Common myeloid progenitor, CD34-positive (primary cell): Measurements from ENCODE around the gene ABHD16B.

Experiments used
- CTCF ChIA-PET: fragments of 350-600 bp; sonication (Branson Sonifier 250); formaldehyde crosslinking; loops from one replicate; lab custom pipeline; 2021; ENCODE audit warnings: antibody characterized with exemption; lab: Charles Lee
- POLR2A ChIA-PET: fragments of 350-600 bp; sonication (Branson Sonifier 250); formaldehyde crosslinking; loops from one replicate; lab custom pipeline; 2021; ENCODE audit warnings: antibody characterized with exemption; lab: Charles Lee
- DNase-seq, 3 donors: peaks; one replicate each; pipeline versions ENCODE4 v3.0.0 to v3.0.0-alpha.2; 2013
- H3K27ac ChIP-seq, 2 experiments: 1 replicate in 1 of 2; 2 replicates in 1 of 2; pipeline ENCODE4 v1.7.0; 2013; ENCODE audit warnings: inconsistent platforms in 2 of 2, low read length in 2 of 2, mild to moderate bottlenecking in 2 of 2, low read depth in 1 of 2, moderate library complexity in 1 of 2; ENCODE audit not compliant: severe bottlenecking in 2 of 2, insufficient read depth in 1 of 2, poor library complexity in 1 of 2
- H3K27me3 ChIP-seq, 5 experiments: replicated peaks in 2 of 5; 1 replicate in 3 of 5; 2 replicates in 2 of 5; pipeline versions ENCODE4 v1.6.1 to v1.7.0; 2013; ENCODE audit warnings: low read length in 4 of 5, mild to moderate bottlenecking in 2 of 5, moderate library complexity in 2 of 5, inconsistent platforms in 1 of 5; ENCODE audit not compliant: insufficient read depth in 5 of 5, control insufficient read depth in 4 of 5
- H3K36me3 ChIP-seq, 4 experiments: 1 replicate in 2 of 4; 2 replicates in 2 of 4; pipeline versions ENCODE4 v1.6.1 to v1.7.0; 2013; ENCODE audit warnings: low read length in 3 of 4, control low read depth in 1 of 4, mild to moderate bottlenecking in 1 of 4; ENCODE audit not compliant: control insufficient read depth in 4 of 4, insufficient read depth in 4 of 4
- H3K4me1 ChIP-seq, 4 experiments: 1 replicate in 3 of 4; 2 replicates in 1 of 4; pipeline versions ENCODE4 v1.6.1 to v1.7.1; 2013; ENCODE audit warnings: low read length in 3 of 4, mild to moderate bottlenecking in 3 of 4, control low read depth in 1 of 4, inconsistent platforms in 1 of 4, moderate library complexity in 1 of 4; ENCODE audit not compliant: control insufficient read depth in 4 of 4, insufficient read depth in 4 of 4; ENCODE audit errors: control extremely low read depth in 1 of 4
- H3K4me3 ChIP-seq, 7 experiments: 1 replicate in 4 of 7; 2 replicates in 3 of 7; pipeline versions ENCODE4 v1.5.1 to v1.7.0; 2013; ENCODE audit warnings: mild to moderate bottlenecking in 7 of 7, low read length in 6 of 7, moderate library complexity in 6 of 7, inconsistent platforms in 2 of 7, low read depth in 2 of 7, control low read depth in 1 of 7; ENCODE audit not compliant: insufficient read depth in 4 of 7, control insufficient read depth in 1 of 7; ENCODE audit errors: extremely low read depth in 1 of 7
- H3K9me3 ChIP-seq, 5 experiments: 1 replicate in 4 of 5; 2 replicates in 1 of 5; pipeline versions ENCODE4 v1.6.1 to v1.7.1; 2013; ENCODE audit warnings: low read length in 4 of 5, mild to moderate bottlenecking in 2 of 5, inconsistent platforms in 1 of 5, low read depth in 1 of 5, moderate library complexity in 1 of 5; ENCODE audit not compliant: control insufficient read depth in 4 of 5, insufficient read depth in 2 of 5; ENCODE audit errors: control extremely low read depth in 1 of 5
- WGBS: methylation state at CpG from one replicate; pipeline ENCODE4 v1.1.5; 2013; ENCODE audit not compliant: insufficient coverage; 5-methylcytosine and 5-hydroxymethylcytosine counted together

ABHD16B gene

DNA sequence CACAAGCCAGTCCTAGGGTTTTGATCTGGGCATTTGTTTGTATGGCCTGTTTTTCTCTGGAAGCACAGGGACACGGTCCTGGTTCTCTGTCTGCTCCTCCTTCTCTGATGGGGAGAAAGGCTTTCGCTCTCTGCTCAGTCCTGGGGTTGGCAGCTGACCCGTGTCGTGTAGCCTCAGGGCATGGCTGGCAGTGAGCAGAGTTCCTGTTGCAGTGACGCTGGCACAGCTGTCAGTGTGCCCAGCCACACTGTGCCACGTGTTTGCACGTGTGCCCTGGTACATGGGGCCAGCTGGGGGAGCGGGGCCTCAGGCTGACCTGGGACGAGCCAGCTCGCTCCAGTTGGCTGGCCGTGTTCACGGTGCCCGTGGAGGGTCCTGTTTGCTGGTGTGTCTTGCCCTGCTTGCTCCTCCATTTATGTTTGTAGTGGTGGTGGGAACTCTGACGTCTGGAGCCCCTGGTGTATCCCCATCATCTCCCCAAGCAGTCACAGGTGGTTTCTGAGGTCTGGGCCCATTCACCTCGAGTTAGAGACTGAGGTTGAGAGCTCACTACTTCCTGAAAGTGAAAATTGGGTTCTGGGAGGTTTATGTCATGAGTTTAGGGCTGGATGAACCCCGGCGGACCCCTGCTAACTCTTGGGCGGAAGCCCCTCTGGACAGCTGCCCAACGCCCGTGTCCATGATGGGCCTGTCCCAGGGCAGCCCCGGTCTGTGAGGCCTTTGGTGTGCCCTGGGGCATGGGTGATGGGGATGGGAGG lies 23.4 kb downstream of the ABHD16B start:
- CTCF ChIA-PET, result interaction anchor here (0.6 to 1.7 kb wide), 2 partner anchors 13 to 158 kb away, joined by 3 read pairs; no protein-coding TSS in a partner anchor
- POLR2A ChIA-PET, result no interaction called here
- no peaks in the 10 kb centered on the region for H3K27me3 ChIP-seq
- WGBS, result 94% methylated on average over 10 of the region's 21 CpGs
- DNase-seq, result no peak
- no peak overlapping the region for H3K27ac ChIP-seq
- no peaks in the 10 kb centered on the region for H3K4me1 ChIP-seq
- no peaks in the 10 kb centered on the region for H3K9me3 ChIP-seq
- H3K4me3 ChIP-seq, result no peak overlapping the region
- peaks cover 15 to 75% (median 55%) of the 10 kb centered on the region in 4 experiments for H3K36me3 ChIP-seq

DNA sequence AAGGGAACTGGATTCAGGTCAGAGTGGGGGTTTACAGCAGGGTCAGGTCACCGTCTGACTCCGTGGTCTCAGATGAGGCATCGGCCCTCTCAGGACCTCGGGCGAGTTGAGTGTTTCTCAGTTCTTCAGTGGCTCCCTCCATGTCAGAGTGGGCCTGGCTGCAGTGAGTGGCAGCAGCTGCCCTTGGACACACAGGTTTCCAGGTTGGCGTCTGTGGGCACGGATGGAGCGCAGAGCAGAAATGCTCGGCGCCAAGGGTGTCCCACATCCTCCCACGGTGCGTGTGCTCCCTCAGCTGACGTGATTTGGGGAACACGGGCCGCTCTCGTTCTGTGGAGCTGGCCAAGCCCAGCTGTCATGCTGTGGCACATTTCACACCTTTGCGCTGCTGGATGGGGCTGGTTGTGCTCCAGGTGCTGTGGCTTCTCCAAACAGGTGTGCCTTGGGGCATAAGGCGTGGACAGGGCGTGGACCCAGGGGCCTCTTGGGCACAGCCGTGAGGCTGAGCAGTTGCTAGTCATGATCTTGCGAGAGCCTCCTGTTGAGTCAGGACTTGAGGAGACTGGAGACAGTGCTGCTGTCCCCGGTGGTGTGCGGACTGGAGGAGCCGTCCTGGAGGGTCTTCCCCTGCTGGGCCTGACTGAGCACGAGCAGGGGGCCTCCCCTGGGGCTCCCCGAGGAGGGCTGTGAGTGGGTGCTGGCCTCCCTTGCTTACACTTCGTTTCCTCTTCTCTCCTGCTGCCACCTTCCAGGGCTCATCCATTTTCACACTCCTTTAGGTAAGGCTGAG lies 24.2 kb downstream of the ABHD16B start:
- ChIA-PET CTCF (interaction anchor here (0.6 kb wide), 1 partner anchor 158 kb away, joined by 3 read pairs; no protein-coding TSS in a partner anchor), POLR2A (no interaction called here)
- WGBS, result 94% methylated on average over 27 of the region's 27 CpGs
- Histone ChIP-seq H3K27me3 (no peaks in the 10 kb centered on the region), H3K4me1 (no peaks in the 10 kb centered on the region), H3K4me3 (no peak overlapping the region), H3K9me3 (no peaks in the 10 kb centered on the region), H3K27ac (no peak overlapping the region), H3K36me3 (peaks cover 18 to 83% (median 61%) of the 10 kb centered on the region in 4 experiments)
- DNase-seq, result no peak

DNA sequence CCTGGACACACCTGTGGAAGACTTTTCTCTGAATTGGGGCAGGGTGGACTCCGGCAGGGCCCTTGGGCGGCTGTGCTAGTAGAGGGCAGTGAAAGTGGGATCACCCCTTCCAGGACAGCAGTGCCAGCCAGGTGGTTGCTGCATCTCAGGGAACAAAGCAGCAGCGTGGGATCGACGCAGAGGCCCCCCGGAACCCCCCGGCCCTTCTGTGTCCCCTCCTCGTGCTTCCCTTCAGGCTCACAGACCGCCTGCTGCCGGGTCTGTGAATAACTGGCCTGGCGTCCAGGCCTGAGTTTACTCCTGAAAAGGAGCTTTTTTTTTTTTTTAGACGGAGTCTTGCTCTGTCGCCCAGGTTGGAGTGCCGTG lies 24.7 kb downstream of the ABHD16B start:
- POLR2A ChIA-PET, result no interaction called here
- peaks cover 18 to 89% (median 67%) of the 10 kb centered on the region in 4 experiments for H3K36me3 ChIP-seq
- H3K4me3 ChIP-seq, result no peak overlapping the region
- 99% methylated on average over 10 of the region's 14 CpGs for WGBS
- H3K27ac ChIP-seq, result no peak overlapping the region
- H3K4me1 ChIP-seq, result no peaks in the 10 kb centered on the region
- no peak for DNase-seq
- CTCF ChIA-PET, result no interaction called here
- no peaks in the 10 kb centered on the region for H3K27me3 ChIP-seq
- H3K9me3 ChIP-seq, result no peaks in the 10 kb centered on the region

DNA sequence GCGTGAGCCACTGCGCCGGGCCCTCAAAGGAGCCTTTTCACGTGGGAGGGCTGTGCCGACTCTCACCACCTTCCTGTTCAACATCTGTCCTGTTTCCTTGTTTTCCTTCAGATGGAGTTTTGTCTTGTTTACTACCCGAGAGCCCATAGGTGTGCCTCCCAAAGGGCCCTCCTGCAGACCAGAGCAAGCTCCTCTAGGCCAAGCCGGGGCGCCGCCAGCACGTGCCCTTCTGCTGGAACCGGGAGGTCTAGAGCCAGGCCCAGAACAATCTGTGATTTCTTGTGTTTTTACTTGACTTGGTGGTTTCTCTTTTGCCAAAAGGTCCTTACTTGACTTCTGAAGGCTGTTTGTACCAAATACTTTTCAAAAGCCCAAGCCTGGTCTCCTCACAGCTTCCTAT lies 25.6 kb downstream of the ABHD16B start:
- H3K27me3 ChIP-seq, result no peaks in the 10 kb centered on the region
- no peak overlapping the region for H3K27ac ChIP-seq
- H3K4me1 ChIP-seq, result no peaks in the 10 kb centered on the region
- peaks cover 15 to 88% (median 72%) of the 10 kb centered on the region in 4 experiments for H3K36me3 ChIP-seq
- CTCF ChIA-PET, result no interaction called here
- no peak overlapping the region for H3K4me3 ChIP-seq
- DNase-seq, result no peak
- POLR2A ChIA-PET, result interaction anchor here (0.5 kb wide), 1 partner anchor 127 kb away, joined by 5 read pairs; no protein-coding TSS in a partner anchor
- H3K9me3 ChIP-seq, result no peaks in the 10 kb centered on the region
- 97% methylated on average over 11 of the region's 11 CpGs for WGBS

DNA sequence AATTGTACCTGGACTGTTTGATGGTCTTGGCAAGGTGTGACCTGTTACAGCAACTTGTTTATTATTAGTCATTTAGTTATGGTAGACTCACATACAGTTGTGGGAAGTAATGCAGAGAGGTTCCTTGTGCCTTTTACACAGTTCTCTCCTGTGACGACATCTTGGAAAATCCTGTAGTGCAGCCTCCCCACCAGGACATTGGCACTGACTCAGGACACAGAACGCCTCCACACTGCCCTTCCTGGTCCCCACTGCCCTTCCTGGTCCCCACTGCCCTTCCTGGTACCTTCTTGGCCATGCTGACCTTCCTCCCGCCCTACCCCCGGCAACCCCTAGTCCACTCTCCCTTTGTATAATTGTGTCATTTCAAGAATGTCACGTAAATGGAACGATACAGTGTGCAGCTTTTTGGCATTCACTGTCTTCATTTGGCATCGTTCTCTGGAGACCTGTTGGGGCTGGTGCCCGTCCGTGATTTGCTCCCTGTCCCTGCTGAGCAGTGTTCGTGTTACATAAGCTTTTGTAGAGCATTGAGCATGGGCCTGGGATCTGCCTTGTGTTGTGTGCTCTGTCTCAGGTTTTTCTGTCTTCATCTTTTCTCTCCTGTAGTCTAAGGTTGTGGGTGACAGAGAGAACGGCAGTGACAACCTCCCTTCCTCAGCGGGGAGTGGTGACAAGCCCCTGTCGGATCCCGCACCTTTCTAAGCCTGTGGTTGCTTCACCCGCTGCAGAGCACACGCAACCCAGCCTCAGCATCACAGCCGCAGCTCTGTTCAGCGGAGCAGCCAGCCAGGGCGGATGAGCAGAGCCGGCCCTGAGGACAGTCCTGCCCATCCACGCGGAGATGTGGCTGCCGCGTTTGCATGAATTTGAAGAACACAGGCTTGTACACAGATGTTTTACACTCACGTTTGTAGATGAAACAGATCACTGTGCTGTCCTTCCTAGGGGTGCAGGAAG lies 28.2 kb downstream of the ABHD16B start:
- no peak overlapping the region for H3K4me3 ChIP-seq
- ChIA-PET CTCF (interaction anchor here (1.1 kb wide), 1 partner anchor 24 kb away, joined by 4 read pairs; the partner anchor contains the start of gene TPD52L2), POLR2A (no interaction called here)
- no peak for DNase-seq
- no peak overlapping the region for H3K27ac ChIP-seq
- H3K27me3 ChIP-seq, result no peaks in the 10 kb centered on the region
- peaks cover 0 to 8% (median 5%) of the 10 kb centered on the region in 4 experiments for H3K4me1 ChIP-seq
- 97% methylated on average over 21 of the region's 25 CpGs for WGBS
- H3K36me3 ChIP-seq, result peaks cover 9 to 66% (median 54%) of the 10 kb centered on the region in 4 experiments
- no peaks in the 10 kb centered on the region for H3K9me3 ChIP-seq

DNA sequence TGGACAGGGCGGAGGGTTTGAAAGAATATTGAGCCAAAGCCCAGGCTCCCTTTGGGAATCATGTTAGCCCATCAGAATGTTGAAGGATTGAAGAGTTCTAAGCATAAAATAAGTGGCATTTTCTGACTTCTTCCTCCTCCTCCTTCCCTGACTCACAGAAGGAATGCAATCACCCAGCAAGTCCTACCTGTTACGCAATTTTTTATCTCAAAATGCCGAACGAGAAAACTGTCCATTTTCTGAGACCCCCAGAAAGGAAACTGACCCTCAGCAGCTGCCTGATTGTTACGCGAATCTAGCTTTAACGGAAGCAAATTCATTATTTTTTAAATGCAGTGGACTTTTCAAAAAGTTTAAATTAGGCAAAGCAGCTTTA lies 28.9 kb downstream of the ABHD16B start:
- ChIA-PET CTCF (interaction anchor here (1.1 to 1.2 kb wide), 2 partner anchors 15 to 25 kb away, joined by 3 to 4 read pairs; partner anchors contain the start of gene TPD52L2), POLR2A (no interaction called here)
- 100% methylated on average over 6 of the region's 7 CpGs for WGBS
- no peak overlapping the region for H3K27ac ChIP-seq
- H3K9me3 ChIP-seq, result no peaks in the 10 kb centered on the region
- DNase-seq, result no peak
- H3K4me1 ChIP-seq, result peaks cover 0 to 10% (median 7%) of the 10 kb centered on the region in 4 experiments
- H3K27me3 ChIP-seq, result no peaks in the 10 kb centered on the region
- H3K36me3 ChIP-seq, result peaks cover 9 to 60% (median 49%) of the 10 kb centered on the region in 4 experiments
- H3K4me3 ChIP-seq, result no peak overlapping the region
